ENCODE results near the gene OPCML.

DNA sequence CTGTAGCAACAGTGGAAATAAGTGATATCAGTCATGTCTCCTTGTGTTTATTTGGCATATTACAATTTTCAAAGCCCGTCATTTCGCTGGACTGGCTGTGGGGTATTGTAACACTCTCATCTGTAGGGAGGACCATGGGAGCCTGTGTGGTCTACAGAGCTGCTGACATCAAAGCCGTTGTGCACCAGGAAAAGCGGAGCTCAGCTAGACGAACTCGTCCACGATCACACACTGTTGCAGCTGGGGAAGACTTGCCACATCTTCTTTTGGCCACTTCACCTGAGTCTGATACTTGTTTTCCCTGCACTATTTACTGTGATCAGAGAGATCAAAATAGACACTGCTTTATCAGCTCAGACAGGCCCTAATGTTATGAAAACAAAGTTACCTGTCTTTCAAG, 741.3 kb downstream of the OPCML start:
- TF ChIP-seq, protein P1, sequence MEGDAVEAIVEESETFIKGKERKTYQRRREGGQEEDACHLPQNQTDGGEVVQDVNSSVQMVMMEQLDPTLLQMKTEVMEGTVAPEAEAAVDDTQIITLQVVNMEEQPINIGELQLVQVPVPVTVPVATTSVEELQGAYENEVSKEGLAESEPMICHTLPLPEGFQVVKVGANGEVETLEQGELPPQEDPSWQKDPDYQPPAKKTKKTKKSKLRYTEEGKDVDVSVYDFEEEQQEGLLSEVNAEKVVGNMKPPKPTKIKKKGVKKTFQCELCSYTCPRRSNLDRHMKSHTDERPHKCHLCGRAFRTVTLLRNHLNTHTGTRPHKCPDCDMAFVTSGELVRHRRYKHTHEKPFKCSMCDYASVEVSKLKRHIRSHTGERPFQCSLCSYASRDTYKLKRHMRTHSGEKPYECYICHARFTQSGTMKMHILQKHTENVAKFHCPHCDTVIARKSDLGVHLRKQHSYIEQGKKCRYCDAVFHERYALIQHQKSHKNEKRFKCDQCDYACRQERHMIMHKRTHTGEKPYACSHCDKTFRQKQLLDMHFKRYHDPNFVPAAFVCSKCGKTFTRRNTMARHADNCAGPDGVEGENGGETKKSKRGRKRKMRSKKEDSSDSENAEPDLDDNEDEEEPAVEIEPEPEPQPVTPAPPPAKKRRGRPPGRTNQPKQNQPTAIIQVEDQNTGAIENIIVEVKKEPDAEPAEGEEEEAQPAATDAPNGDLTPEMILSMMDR (IDR thresholded peaks at IDR 0.05; ENCODE audit: low read depth, low read length, poor library complexity, severe bottlenecking) = no peak
- no peak for TF ChIP-seq EZH2phosphoT487 (IDR thresholded peaks at IDR 0.05; ENCODE audit: borderline replicate concordance, low read length)

Measured in DOHH2 (cell line).